Psoas muscle (tissue), 8 donors: ENCODE measurements around the gene FEV. TPM values are rescaled to one million over a fixed set of nuclear protein-coding genes. Genes with fewer than 3 reads are reported as not detected.

Experiments used
- ATAC-seq, 4 donors: fragments of 200-7000 bp; cut with Tn5 transposase; one replicate each; pipeline ENCODE4 v1.9.1; 2020; ENCODE audit warnings: moderate library complexity in 3 of 4, mild to moderate bottlenecking in 2 of 4
- DNase-seq, 2 donors: peaks; one replicate each; pipeline ENCODE4 v3.0.0-alpha.2; 2020
- H3K27ac ChIP-seq: fragments of 200-600 bp; one replicate; pipeline ENCODE4 v1.8.0; 2022
- H3K27me3 ChIP-seq, 3 donors: fragments of 200-600 bp in 1 of 3; one replicate each; pipeline versions ENCODE4 v1.6.1 to v1.8.0; 2013 to 2022; ENCODE audit warnings: low read length in 2 of 3, mild to moderate bottlenecking in 2 of 3, moderate library complexity in 1 of 3; ENCODE audit not compliant: insufficient read depth in 3 of 3
- H3K36me3 ChIP-seq, 2 donors: fragments of 200-600 bp in 1 of 2; one replicate each; pipeline versions ENCODE4 v1.6.1 to v1.8.0; 2013 to 2022; ENCODE audit warnings: low read depth in 1 of 2, mild to moderate bottlenecking in 1 of 2, moderate library complexity in 1 of 2; ENCODE audit not compliant: insufficient read depth in 1 of 2
- H3K4me1 ChIP-seq: fragments of 200-600 bp; one replicate; pipeline ENCODE4 v1.8.0; 2022
- H3K4me3 ChIP-seq: fragments of 200-600 bp; one replicate; pipeline ENCODE4 v1.8.0; 2022; ENCODE audit warnings: mild to moderate bottlenecking
- H3K9me3 ChIP-seq: fragments of 200-600 bp; one replicate; pipeline ENCODE4 v1.8.0; 2022
- WGBS, 3 donors: extraction: QIAGEN DNeasy Blood & Tissue Kit; methylation state at CpG; one replicate each; pipeline versions ENCODE4 v1.1.6 to v1.1.7; 2013; 5-methylcytosine and 5-hydroxymethylcytosine counted together
- intact Hi-C, 2 donors: fragments of 100-400 bp; cut with DNase I; formaldehyde crosslinking; loops; one replicate each; pipeline versions ENCODE4 v1.11.0 to v1.14.2; 2022
- polyA plus RNA-seq, 3 donors: library from polyadenylated mRNA; stranded (reverse); fragments of 200-250 nt; gene quantifications; one replicate each; pipeline ENCODE4 v1.2.3, GENCODE V29; 2013
- total RNA-seq, 4 donors: library from RNA; stranded (reverse); fragmentation: NEBNext Ultra II Directional in 2 of 4; extraction: Animal tissue kit (Norgen Biotek cat#: 25700) in 2 of 4; gene quantifications; one replicate each; pipeline versions ENCODE4 v1.2.1 to v1.2.4, GENCODE V29; 2021 to 2023
- TF ChIP-seq, protein P1 (sequence below): fragments of 200-600 bp; IDR thresholded peaks from one replicate; pipeline ENCODE4 v1.8.0; 2022; ENCODE audit warnings: antibody characterized with exemption
- donor health status: healthy with polysubstance abuse.
- donor health status: DM: no; HTN: no; CAD: no; lungs with moderate emphysema.
- donor health status: Bipolar disorder and iron deficiency.
- donor health status: healthy.
- donor health status: DM: yes; HTN: yes; CAD: no.
- donor health status: DM: no; HTN: no; CAD: no.
- donor health status: DM: no; HTN: no; CAD: no.
- donor health status: DM: yes; HTN: yes; CAD: no.

The FEV gene
- total and polyA plus RNA-seq, 7 donors = not detected

DNA sequence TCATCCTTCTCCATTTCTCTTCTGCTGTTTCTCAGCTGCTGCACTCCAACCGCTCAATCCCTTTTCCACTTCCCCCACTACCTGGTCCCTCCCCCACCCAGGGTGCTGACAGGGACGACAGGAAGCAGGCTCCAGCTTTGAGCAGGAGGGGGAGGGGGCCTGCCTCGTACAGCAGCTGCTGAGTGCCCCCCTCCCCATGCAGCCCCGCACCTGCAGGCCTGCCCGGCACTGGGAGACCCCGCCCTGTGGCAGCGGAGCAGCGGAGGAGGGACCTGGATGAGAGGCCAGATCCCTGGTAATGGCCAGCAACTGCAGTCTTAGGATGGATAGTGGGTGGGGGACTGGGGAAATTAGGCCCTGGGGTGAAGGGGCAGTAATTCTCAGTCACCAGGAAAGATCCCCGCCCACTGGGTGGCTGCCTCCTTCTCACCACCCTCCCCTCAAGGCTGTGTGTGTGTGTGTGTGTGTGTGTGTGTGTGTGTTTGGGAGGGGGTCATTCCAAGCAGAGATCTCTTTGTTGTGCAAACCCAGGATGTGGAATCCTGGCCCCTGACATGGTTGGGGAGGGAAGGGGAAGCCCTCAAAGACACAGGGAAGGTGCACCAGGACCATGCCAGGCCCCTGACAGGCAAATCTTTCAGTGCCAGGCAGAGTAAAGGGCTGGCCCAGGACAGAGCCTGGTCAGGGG lies 15.0 kb upstream of the FEV start:
- WGBS, 3 donors = 47 to 55% (median 49%) methylated on average over 8 to 9 of the region's 9 CpGs
- TF ChIP-seq, protein P1, sequence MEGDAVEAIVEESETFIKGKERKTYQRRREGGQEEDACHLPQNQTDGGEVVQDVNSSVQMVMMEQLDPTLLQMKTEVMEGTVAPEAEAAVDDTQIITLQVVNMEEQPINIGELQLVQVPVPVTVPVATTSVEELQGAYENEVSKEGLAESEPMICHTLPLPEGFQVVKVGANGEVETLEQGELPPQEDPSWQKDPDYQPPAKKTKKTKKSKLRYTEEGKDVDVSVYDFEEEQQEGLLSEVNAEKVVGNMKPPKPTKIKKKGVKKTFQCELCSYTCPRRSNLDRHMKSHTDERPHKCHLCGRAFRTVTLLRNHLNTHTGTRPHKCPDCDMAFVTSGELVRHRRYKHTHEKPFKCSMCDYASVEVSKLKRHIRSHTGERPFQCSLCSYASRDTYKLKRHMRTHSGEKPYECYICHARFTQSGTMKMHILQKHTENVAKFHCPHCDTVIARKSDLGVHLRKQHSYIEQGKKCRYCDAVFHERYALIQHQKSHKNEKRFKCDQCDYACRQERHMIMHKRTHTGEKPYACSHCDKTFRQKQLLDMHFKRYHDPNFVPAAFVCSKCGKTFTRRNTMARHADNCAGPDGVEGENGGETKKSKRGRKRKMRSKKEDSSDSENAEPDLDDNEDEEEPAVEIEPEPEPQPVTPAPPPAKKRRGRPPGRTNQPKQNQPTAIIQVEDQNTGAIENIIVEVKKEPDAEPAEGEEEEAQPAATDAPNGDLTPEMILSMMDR = no peak
- ATAC-seq (no peak), DNase-seq (no peak)
- intact Hi-C loops = no loop called here
- no peaks in the 10 kb centered on the region for H3K9me3 ChIP-seq
- peaks cover 16% of the 10 kb centered on the region for H3K4me1 ChIP-seq
- H3K4me3 ChIP-seq = no peak overlapping the region
- H3K27ac ChIP-seq = no peak overlapping the region
- no peaks in the 10 kb centered on the region for H3K36me3 ChIP-seq
- H3K27me3 ChIP-seq = peaks cover 0 to 80% (median 28%) of the 10 kb centered on the region in 3 donors

DNA sequence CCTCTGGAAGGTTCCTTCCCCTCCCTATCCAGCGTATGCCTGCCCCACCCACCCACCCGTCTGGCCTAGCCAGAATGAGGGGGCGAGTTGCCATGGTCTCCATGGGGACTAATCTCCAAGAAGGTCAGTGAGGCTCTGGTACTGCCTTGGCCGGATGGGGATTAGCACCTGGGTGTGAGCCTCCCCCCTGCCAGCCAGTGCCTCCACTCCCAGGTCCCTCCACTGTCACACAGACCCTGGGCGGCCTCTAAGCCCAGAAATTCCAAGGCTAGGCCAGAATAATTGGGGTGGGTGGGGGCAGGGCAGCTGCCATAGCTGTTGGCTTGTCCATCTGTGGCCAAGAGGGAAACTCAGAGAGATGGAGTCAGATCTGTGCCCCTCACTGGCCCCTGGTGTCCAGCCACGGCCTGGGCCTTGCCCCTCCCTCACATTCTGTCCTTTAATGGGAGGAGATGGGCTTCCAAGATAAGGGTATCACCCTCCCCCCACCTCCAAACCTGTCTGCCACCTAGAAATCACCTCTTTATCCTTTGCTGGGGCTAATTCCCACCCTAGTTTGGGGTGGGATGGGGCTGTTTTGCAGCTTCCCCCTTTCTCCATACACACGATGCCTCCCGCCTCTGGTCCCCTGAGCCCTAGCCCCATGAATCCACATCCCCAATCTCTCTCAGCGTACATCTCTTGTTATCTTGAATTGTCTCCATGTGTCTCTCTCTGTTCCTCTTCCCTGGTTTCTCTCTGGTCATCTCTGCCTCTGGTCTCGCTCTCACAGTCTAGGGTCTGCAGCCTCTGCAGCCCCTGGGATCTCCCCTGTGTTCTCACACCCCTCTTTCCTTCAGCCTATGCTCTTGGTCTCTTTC lies 14.3 kb upstream of the FEV start:
- TF ChIP-seq, protein P1 = no peak
- no peak overlapping the region for H3K27ac ChIP-seq
- H3K4me1 ChIP-seq = peaks cover 16% of the 10 kb centered on the region
- intact Hi-C loops = no loop called here
- ATAC-seq = no peak
- H3K27me3 ChIP-seq = peaks cover 0 to 79% (median 32%) of the 10 kb centered on the region in 3 donors
- no peaks in the 10 kb centered on the region for H3K36me3 ChIP-seq
- WGBS, 3 donors = 58 to 69% (median 62%) methylated on average over 10 of the region's 10 CpGs
- no peak overlapping the region for H3K4me3 ChIP-seq
- DNase-seq = no peak
- H3K9me3 ChIP-seq = no peaks in the 10 kb centered on the region

DNA sequence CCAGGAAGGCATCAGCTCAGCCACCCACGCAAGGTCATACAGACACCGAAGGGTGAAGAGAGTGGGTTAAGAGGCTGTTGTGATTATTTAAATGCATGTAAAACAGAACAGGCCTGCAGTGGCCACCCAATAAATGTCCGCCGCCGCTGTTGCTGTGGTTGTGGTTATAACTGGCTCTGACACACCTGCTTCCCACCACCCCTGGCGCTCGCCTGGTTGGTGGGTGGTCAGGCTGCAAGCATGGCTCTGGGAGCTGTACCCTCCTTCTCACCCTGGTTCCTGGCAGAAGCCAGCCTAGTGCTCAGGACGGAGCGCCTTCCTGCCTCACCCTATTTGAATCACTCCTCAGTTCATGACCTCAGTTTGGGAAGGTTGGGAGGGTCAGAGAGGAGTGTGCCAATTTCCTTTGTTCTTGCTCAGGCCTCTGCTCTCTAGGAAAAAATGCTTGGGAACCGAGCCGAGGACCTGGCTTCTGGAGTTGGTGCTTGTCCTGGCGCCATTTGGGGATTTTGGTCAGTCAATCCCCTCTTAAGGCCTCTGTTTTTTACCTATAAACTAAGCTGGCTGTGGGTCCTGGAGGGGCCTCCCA lies 13.5 kb upstream of the FEV start:
- DNase-seq (no peak), ATAC-seq (no peak)
- Histone ChIP-seq H3K27me3 (peaks cover 0 to 79% (median 38%) of the 10 kb centered on the region in 3 donors), H3K27ac (no peak overlapping the region), H3K36me3 (no peaks in the 10 kb centered on the region), H3K9me3 (no peaks in the 10 kb centered on the region), H3K4me1 (peaks cover 22% of the 10 kb centered on the region), H3K4me3 (no peak overlapping the region)
- intact Hi-C loops = no loop called here
- 64 to 70% (median 67%) methylated on average over 12 of the region's 12 CpGs for WGBS, 3 donors
- TF ChIP-seq, protein P1 = no peak

DNA sequence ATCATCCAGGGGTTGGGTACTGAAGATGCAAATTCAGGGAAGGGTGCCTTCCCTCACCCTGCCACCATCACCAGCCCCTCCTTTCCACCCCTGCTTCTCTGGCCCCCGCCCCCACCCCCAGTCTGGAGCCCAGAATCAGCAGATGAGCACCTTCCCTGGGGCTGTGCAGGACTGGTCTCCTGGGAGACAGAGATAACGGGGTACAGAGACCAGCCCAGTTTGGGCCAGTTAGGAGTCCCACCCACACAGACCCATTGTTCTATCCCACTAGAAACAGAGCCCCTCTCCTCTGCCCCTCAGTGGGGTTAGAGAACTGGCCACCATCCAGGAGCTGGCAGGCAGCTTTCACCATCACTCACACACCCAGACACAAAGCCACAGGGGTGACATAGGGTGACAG lies 12.7 kb upstream of the FEV start:
- H3K27me3 ChIP-seq = peaks cover 0 to 79% (median 40%) of the 10 kb centered on the region in 3 donors
- ATAC-seq = no peak

More for the DNA sequence above, 12.7 kb upstream of the FEV start:
- Histone ChIP-seq H3K4me1 (peaks cover 23% of the 10 kb centered on the region), H3K27ac (no peak overlapping the region), H3K9me3 (no peaks in the 10 kb centered on the region), H3K4me3 (no peak overlapping the region), H3K36me3 (no peaks in the 10 kb centered on the region)
- no peak for DNase-seq
- TF ChIP-seq, protein P1 = no peak
- intact Hi-C loops = no loop called here
- 47 to 64% (median 51%) methylated on average over 2 of the region's 2 CpGs for WGBS, 3 donors
